NCI-H345 (cell line): Measurements from ENCODE around the gene KCP.

Experiments used
- DNase-seq: peaks from one replicate; lab custom pipeline; 2025; lab: John Stamatoyannopoulos, UW

Gene KCP

GRCh38 chr7:128906766-128907559 lies 3.5 kb downstream of the KCP start:
- DNase-seq, result no peak

GRCh38 chr7:128906001-128906765 lies 4.3 kb downstream of the KCP start:
- DNase-seq, result no peak

GRCh38 chr7:128904381-128905197 lies 5.9 kb downstream of the KCP start:
- peak; percentile 60 for DNase-seq

DNA sequence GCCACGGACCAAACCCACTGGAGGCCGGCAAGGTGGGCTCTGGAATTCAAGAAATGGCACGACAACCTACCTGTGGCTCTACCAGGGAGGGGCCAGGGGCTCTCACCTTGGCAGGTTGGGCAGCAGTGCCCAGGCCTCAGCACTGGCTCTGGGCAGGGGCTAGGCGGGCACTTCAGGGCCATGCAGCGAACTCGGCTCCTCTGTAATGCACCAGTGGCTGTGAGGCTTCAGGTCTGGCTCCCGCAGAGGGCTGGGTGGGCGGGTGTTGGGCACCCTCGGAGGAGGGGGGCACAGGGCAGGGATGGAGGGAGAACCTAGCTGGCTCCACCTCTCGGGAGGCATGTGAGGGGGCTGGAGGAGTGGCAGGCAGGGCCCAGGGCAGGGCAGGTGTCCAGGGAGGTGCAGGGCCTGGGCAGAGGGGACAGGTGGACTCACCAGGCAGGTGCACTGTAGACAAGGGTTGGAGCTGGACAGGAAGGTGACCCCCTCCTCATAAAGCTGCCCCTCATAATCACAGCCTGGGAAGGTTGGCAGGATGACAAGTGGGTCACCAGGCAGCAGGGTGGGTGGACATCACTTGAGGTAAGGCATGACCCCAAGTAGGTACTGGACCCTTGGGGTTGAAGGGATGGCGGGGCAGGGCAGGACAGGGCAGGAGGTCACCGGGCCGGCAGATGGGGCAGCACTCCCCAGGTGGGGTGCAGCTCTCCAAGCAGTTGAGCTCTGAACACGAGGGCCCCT lies 6.7 kb downstream of the KCP start:
- DNase-seq, result no peak

DNA sequence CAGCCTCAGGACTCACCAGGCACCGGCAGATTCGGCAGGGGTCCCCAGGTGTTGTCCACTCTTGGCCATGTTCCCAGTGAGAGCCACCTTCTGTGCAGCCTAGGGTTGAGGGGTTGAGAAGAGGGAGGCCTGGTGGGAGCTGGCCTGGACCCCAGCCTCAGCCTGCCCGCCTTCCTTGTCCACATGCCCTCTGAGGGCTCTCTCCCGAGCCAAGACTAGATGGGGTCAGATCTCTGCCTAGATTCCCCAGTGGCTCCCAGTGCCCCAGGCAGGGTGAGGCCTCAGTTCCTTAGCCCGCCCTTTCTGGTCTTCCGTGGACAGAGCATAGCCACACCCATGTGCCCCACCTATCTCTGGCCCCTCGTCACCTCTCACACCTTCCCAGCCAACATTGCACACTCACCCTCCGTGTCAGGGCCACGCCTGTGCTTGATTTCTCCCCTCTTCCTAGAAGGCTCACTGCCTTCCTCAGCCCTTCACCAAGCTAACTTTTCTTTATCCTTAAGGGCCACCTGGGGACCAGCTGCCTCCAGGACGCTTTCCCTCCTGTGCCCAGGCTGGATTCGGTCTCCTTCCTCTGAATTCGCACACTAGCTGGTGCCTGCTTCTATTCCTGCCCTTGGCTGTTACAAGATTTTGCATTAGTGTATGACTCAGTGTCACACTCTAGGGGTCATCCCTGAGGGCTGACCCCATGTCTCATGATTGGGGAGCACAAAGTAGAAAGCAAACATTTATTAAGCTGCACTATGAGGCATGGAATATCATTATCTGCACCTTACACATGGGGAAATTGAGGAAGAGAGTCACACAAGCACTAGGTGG lies 7.5 kb downstream of the KCP start:
- DNase-seq, result no peak

GRCh38 chr7:128900237-128900636 lies 10.3 kb downstream of the KCP start:
- DNase-seq, result no peak

GRCh38 chr7:128899392-128899791 lies 11.1 kb downstream of the KCP start:
- no peak for DNase-seq

DNA sequence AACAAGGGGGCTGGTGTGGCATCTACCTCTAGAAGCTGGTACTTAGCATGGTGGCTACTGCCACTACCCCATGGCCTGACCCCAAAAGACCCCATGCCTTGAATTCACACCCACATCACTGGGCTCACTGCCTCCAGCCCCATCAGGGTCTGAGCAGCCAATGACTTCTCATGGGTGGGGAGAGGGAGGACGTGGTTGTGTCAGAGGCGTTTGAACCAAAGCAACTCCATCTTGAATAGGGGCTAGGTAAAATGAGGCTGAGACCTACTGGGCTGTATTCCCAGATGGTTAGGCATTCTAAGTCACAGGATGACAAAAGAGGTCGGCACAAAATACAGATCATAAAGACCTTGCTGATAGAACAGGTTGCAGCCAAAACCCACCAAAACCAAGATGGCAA lies 15.2 kb downstream of the KCP start:
- no peak for DNase-seq

DNA sequence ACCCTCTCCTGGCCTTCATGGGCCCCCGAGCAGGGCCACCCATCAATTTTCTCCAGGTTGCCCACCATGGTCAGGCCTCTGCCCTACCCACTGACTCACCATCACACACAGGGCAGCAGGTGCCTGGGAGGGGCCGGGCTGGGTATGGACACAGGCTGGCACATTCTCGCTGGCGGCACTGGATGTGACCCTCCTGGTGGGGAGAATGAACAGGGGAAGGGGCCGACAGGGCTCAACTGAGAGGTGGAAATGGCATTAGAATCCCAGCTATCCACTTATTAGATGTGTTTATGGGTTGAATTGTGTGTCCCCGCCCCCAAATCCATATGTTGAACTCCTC lies 16.4 kb downstream of the KCP start:
- no peak for DNase-seq

DNA sequence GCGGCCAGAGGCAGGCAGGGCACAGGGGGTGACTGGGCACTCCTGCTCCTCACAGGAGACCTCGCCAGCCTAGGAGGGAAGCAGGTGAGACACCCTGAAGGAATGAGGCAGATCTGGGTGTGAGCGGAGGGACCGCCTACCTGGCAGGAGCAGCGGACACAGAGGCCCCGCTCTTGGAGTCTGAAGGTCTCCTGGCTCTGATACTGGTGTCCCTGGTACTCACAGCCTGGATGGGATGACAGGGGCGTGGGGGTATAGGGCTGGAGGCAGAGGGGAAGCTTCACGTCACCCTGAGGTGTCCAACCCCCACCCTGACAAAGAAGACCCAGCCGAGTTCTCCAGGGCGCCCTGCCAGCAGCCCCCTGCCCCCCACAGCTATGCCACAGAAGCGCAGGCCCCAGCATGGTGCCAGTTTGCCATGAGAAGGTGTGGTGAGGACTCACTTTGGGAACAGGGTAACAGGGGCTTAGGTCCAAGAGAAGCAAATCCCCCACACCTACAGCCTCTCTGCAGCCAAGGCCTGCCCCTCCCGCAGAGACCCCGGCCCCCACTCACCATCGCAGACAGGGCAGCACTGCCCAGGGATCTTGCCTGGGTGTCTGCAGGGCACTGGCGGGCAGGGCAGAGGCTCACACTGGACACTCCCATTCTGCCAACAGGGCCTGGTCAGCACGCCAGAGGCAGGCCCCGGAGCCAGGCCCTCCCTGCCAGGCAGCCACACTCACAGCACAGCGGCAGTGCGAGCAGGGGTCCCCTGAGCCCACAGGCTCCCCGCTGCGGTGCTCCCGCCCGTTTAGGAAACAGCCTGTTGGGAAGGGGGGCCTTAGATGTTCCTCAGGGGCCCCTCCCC lies 17.0 kb downstream of the KCP start:
- no peak for DNase-seq

DNA sequence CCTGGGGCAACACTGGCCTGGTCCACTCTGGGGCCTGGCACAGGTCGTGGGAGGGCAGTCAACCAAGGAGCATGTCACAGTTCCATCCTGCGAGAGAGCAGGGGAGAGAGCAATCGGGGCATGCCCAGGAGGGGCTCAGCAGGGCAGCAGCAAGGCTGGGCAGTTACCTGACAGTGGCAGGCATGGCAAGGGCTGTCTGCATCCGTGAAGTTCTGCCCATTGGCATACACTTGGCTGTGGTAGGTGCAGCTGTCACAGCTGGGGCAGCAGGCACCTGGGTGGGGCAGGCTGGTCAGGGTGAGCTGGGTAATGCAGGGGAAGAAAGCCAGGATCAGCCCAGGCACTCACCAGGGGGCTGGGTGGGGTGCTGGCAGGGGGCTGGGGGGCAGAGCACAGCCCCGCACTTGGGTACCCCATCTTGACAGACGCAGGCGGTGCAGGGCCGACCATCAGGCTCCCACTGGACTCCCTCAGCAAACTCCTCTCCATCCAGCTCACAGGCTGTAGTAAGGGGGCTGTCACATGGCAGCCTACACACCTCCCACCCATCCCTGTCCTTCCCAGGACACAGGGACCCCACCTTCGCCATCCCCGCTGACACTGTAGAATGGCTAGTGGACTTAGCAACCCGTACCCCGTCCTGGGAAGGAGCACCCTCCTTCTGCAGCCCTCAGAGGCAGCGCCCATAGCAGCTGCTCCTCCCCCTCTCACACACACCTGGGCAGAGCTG lies 17.8 kb downstream of the KCP start:
- DNase-seq, result no peak

GRCh38 chr7:128891942-128892269 lies 18.6 kb downstream of the KCP start:
- DNase-seq, result no peak

- peak; percentile 63 for DNase-seq
Observed at GRCh38 chr7:128891110-128891941, 19.2 kb downstream of the KCP start.

GRCh38 chr7:128890306-128891109 lies 20.0 kb downstream of the KCP start:
- no peak for DNase-seq

DNA sequence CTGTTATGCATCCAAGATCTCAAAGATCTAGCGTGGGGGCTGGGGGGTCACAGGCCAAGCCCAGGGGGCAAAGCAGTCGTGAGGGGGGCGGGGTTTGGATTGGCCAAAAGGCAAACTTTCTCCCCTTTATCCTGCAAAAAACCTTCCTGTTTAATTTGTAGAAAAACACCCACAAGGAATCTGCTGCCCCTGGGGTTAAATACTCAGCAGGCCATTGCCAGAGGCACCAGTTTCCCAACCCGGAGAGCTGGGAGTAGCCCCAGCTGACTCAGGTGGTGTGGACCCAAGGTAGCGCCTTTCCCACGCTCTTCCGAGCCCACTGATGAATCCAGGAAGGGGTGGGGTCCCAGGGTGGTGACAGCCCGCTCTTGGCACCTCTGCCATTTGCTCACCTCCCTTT lies 21.4 kb downstream of the KCP start:
- DNase-seq, result no peak

- DNase-seq, result peak; percentile 67
Observed at GRCh38 chr7:128888756-128889095, 21.8 kb downstream of the KCP start.

GRCh38 chr7:128888039-128888755 lies 22.3 kb downstream of the KCP start:
- no peak for DNase-seq
